HepG2 (cell line): Measurements from ENCODE around the gene SGPL1. TPM values are rescaled to one million over a fixed set of nuclear protein-coding genes. Genes with fewer than 3 reads are reported as not detected.

Experiments used
- ATAC-seq: fragments of 200-7000 bp; cut with Tn5 transposase; 3 replicates; pipeline ENCODE4 v1.9.1; 2020; ENCODE audit warnings: mild to moderate bottlenecking, moderate library complexity
- BruUV-seq: library from RNA; stranded (reverse); fragments of 400-500 nt; replicated peaks from 2 replicates; lab custom pipeline; 2021; lab: Mats Ljungman, UMichigan
- CTCF ChIA-PET: fragments of 300-600 bp; formaldehyde crosslinking; extraction: SDS; loops from one replicate; lab custom pipeline; 2021; ENCODE audit warnings: low total read pairs, inconsistent platforms, low intra/inter-chr PET ratio; lab: Yijun Ruan, JAX
- POLR2A ChIA-PET: fragments of 350-600 bp; sonication (Branson Sonifier 250); formaldehyde crosslinking; loops from one replicate; lab custom pipeline; 2020; ENCODE audit warnings: antibody characterized with exemption, inconsistent platforms; lab: Yijun Ruan, JAX
- DNase-seq: peaks from one replicate; pipeline ENCODE4 v3.0.0-alpha.2; 2015; ENCODE audit warnings: low spot score
- FAIRE-seq: peaks from 3 replicates; lab custom pipeline; 2011; peaks lifted over from hg19 to GRCh38; lab: Jason Lieb, UNC
- H2AFZ ChIP-seq: one replicate; pipeline ENCODE4 v1.6.1; 2011; ENCODE audit warnings: low read length, inconsistent platforms
- H3K27ac ChIP-seq: fragments of 300-600 bp; 3 replicates; pipeline ENCODE4 v1.8.0; 2011; ENCODE audit warnings: mixed run types, mild to moderate bottlenecking, mixed read lengths, low read length, inconsistent platforms; ENCODE audit not compliant: insufficient read depth; ENCODE audit errors: extremely low read length
- H3K27me3 ChIP-seq, 2 experiments: fragments of 200-600 bp in 1 of 2; 2 replicates in 1 of 2; 3 replicates in 1 of 2; pipeline versions ENCODE4 v1.6.0 to v1.8.0; 2011; ENCODE audit warnings: low read length in 2 of 2, mild to moderate bottlenecking in 2 of 2, moderate library complexity in 2 of 2, inconsistent platforms in 1 of 2; ENCODE audit not compliant: insufficient read depth in 2 of 2, control insufficient read depth in 1 of 2
- H3K36me3 ChIP-seq, 2 experiments: fragments of 200-600 bp in 1 of 2; replicated peaks in 1 of 2; 2 replicates in 1 of 2; 3 replicates in 1 of 2; pipeline versions ENCODE4 v1.5.1 to v1.8.0; 2011; ENCODE audit warnings: low read length in 2 of 2, inconsistent platforms in 1 of 2; ENCODE audit not compliant: insufficient read depth in 2 of 2, control insufficient read depth in 1 of 2
- H3K4me1 ChIP-seq: 2 replicates; pipeline ENCODE4 v1.5.1; 2012; ENCODE audit warnings: low read length, inconsistent platforms; ENCODE audit not compliant: insufficient read depth
- H3K4me2 ChIP-seq: 2 replicates; pipeline ENCODE4 v1.6.0; 2011; ENCODE audit warnings: low read depth, low read length, inconsistent platforms
- H3K4me3 ChIP-seq, 3 experiments: fragments of 200-600 bp in 1 of 3; sonication (generic), shearing (Covaris generic) in 1 of 3; replicated peaks in 1 of 3; 2 replicates each; pipeline ENCODE4 v1.5.1; 2011 to 2016; ENCODE audit warnings: low read length in 3 of 3, inconsistent platforms in 2 of 3, low read depth in 2 of 3, mild to moderate bottlenecking in 2 of 3, control low read depth in 1 of 3, mixed read lengths in 1 of 3; ENCODE audit not compliant: insufficient read depth in 1 of 3
- H3K79me2 ChIP-seq: one replicate; pipeline ENCODE4 v1.6.1; 2011; ENCODE audit warnings: low read length, inconsistent platforms; ENCODE audit not compliant: insufficient read depth
- H3K9ac ChIP-seq: 2 replicates; pipeline ENCODE4 v1.6.0; 2011; ENCODE audit warnings: mild to moderate bottlenecking, low read depth, low read length, inconsistent platforms; ENCODE audit not compliant: insufficient read depth
- H3K9me3 ChIP-seq: 2 replicates; pipeline ENCODE4 v1.5.1; 2012; ENCODE audit warnings: mild to moderate bottlenecking, low read length
- H4K20me1 ChIP-seq: 2 replicates; pipeline ENCODE4 v1.6.0; 2011; ENCODE audit warnings: inconsistent platforms, mild to moderate bottlenecking, low read length, moderate library complexity; ENCODE audit not compliant: insufficient read depth
- CC2D1A ChIP-seq: sonication (generic); formaldehyde crosslinking; IDR thresholded peaks from 2 replicates; pipeline ENCODE4 v1.8.1; 2023; ENCODE audit warnings: mild to moderate bottlenecking, missing genetic modification reagents
- CSRNP1 ChIP-seq: sonication (generic); formaldehyde crosslinking; IDR thresholded peaks from 2 replicates; pipeline ENCODE4 v1.8.1; 2023; ENCODE audit warnings: mild to moderate bottlenecking, missing genetic modification reagents
- EEA1 ChIP-seq: sonication (generic); formaldehyde crosslinking; IDR thresholded peaks from 2 replicates; pipeline ENCODE4 v1.5.1; 2020; ENCODE audit warnings: mild to moderate bottlenecking, missing genetic modification reagents, borderline replicate concordance
- HNRNPH1 ChIP-seq: fragments of 200-400 bp; formaldehyde crosslinking; optimal IDR thresholded peaks from 2 replicates; pipeline ENCODE3; 2017; ENCODE audit warnings: mild to moderate bottlenecking, low read depth, low read length
- NR2C2 ChIP-seq: sonication (generic); formaldehyde crosslinking; IDR thresholded peaks from 2 replicates; pipeline ENCODE4 v1.4.0; 2020; ENCODE audit warnings: missing genetic modification reagents, mild to moderate bottlenecking, moderate library complexity, borderline replicate concordance
- RXRA ChIP-seq: sonication (generic); formaldehyde crosslinking; IDR thresholded peaks from 2 replicates; pipeline ENCODE4 v1.5.1; 2020; ENCODE audit warnings: missing genetic modification reagents
- TBL1XR1 ChIP-seq: fragments of 150-350 bp; IDR thresholded peaks from 2 replicates; pipeline ENCODE4 v1.6.1; 2014; ENCODE audit warnings: borderline replicate concordance, low read length; ENCODE audit not compliant: partially characterized antibody
- ZBTB21 ChIP-seq: sonication (generic); formaldehyde crosslinking; IDR thresholded peaks from 2 replicates; pipeline ENCODE4 v1.4.0; 2020; ENCODE audit warnings: missing genetic modification reagents
- ZBTB7B ChIP-seq: sonication (generic); formaldehyde crosslinking; IDR thresholded peaks from 2 replicates; pipeline ENCODE4 v1.4.0; 2020; ENCODE audit warnings: missing genetic modification reagents
- ZNF124 ChIP-seq: sonication (generic); formaldehyde crosslinking; IDR thresholded peaks from 2 replicates; pipeline ENCODE4 v1.4.0; 2020; ENCODE audit warnings: missing genetic modification reagents
- ZNF274 ChIP-seq: sonication (generic); formaldehyde crosslinking; IDR thresholded peaks from 2 replicates; pipeline ENCODE4 v1.5.1; 2020; ENCODE audit warnings: mild to moderate bottlenecking, missing genetic modification reagents
- ZNF282 ChIP-seq: fragments of 450-650 bp; IDR thresholded peaks from 2 replicates; pipeline ENCODE4 v1.6.1; 2018; ENCODE audit not compliant: partially characterized antibody
- ZNF772 ChIP-seq: sonication (generic); formaldehyde crosslinking; IDR thresholded peaks from 2 replicates; pipeline ENCODE4 v1.5.0; 2020; ENCODE audit warnings: mild to moderate bottlenecking, missing genetic modification reagents
- WGBS: methylation state at CpG from one replicate; pipeline ENCODE4 v1.1.6; 2017; ENCODE audit warnings: low lambda C conversion rate; 5-methylcytosine and 5-hydroxymethylcytosine counted together
- in situ Hi-C: cut with HindIII; loops from 2 replicates; pipeline ENCODE4 v1.10.0; 2017; ENCODE audit warnings: low pct_unique_long_range_greater_than_20kb; ENCODE audit not compliant: extremely low pct_ligation_motif_present
- intact Hi-C: fragments of 100-400 bp; cut with micrococcal nuclease; formaldehyde crosslinking; loops from one replicate; pipeline ENCODE4 v1.10.0; 2022; ENCODE audit not compliant: unreplicated experiment
- polyA plus RNA-seq, 8 experiments: library from polyadenylated mRNA; depleted of rRNA in 3 of 8; stranded (reverse) in 7 of 8; unstranded in 1 of 8; fragments of >200 nt; fragmentation: Illumina TruSeq in 4 of 8; extraction: Trizol in 4 of 8; gene quantifications; 2 replicates each; pipeline versions ENCODE4 v1.2.1 to v1.2.3, GENCODE V29; 2011 to 2016; ENCODE audit warnings: low read depth in 4 of 8, missing spikeins in 1 of 8, mixed read lengths in 1 of 8; ENCODE audit not compliant: insufficient read depth in 1 of 8
- total RNA-seq, 5 experiments: library from RNA; depleted of rRNA; stranded (reverse); fragments of >200 nt; fragmentation: Illumina TruSeq; extraction: Trizol; gene quantifications; 2 replicates each; pipeline ENCODE4 v1.2.3, GENCODE V29; 2016; ENCODE audit warnings: low read depth in 1 of 5
- TF ChIP-seq, protein P1 (sequence below): sonication (generic); formaldehyde crosslinking; IDR thresholded peaks from 2 replicates; pipeline ENCODE4 v1.8.1; 2023; ENCODE audit warnings: missing genetic modification reagents, mild to moderate bottlenecking, borderline replicate concordance

The SGPL1 gene
- total and polyA plus RNA-seq, 2 of the 13 experiments (the other 11 are each of a cell fraction or from before 2014, with no cell fraction given) = 17.6 to 25.0 TPM

GRCh38 chr10:70784016-70784415 lies 31.7 kb upstream of the SGPL1 start:
- no peak overlapping the region for H2AFZ ChIP-seq
- TF ChIP-seq HNRNPH1 (no peak), CSRNP1 (CRISPR knock-in tag) (no peak), ZBTB7B (no peak), ZNF772 (no peak), ZNF282 (no peak), ZNF124 (no peak), EEA1 (CRISPR knock-in tag) (no peak), RXRA (CRISPR knock-in tag) (no peak)
- TF ChIP-seq, all 625 proteins: peak for 0
- H4K20me1 ChIP-seq = no peaks in the 10 kb centered on the region
- H3K4me2 ChIP-seq = no peak overlapping the region
- BruUV-seq = no TSS peak
- H3K9me3 ChIP-seq = no peaks in the 10 kb centered on the region
- peaks cover 11 to 29% of the 10 kb centered on the region in 2 experiments; a peak in 3 of 5 replicates for H3K27me3 ChIP-seq
- no peak overlapping the region for H3K4me3 ChIP-seq
- H3K36me3 ChIP-seq = no peaks in the 10 kb centered on the region
- intact Hi-C loops (no loop called here), in situ Hi-C loops (no loop called here)
- DNase-seq (no peak), ATAC-seq (no peak), FAIRE-seq (no peak)
- no peak overlapping the region for H3K27ac ChIP-seq
- WGBS = 37% methylated on average over 5 of the region's 5 CpGs
- ChIA-PET CTCF (no interaction called here), POLR2A (no interaction called here)
- no peak overlapping the region for H3K9ac ChIP-seq
- no peaks in the 10 kb centered on the region for H3K79me2 ChIP-seq
- no peaks in the 10 kb centered on the region for H3K4me1 ChIP-seq

DNA sequence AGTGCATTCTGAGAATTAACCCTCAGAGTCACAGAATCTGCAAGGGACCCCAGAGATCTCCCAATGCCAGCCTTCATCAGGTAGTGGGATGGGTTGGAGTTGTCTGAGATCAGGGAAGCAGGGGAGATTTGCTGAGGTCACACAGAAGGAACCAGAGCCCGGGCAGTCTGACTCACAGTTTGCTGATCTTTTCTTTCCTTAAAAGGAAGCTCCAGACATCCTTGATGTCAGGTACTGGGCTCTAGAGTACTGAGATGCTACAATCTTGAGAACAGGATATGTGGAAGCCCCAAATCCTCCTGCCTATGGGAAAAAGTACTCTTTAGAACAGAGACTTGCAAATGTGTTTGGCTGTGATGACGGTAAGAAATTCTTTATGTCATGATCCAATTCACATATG lies 31.3 kb upstream of the SGPL1 start:
- POLR2A ChIA-PET = no interaction called here
- no peak for FAIRE-seq

More for the DNA sequence above, 31.3 kb upstream of the SGPL1 start:
- no peak overlapping the region for H3K4me2 ChIP-seq
- CTCF ChIA-PET = no interaction called here
- H3K27ac ChIP-seq = no peak overlapping the region
- in situ Hi-C loops (no loop called here), intact Hi-C loops (no loop called here)
- no peaks in the 10 kb centered on the region for H3K9me3 ChIP-seq
- H3K4me3 ChIP-seq = no peak overlapping the region
- no peaks in the 10 kb centered on the region for H3K4me1 ChIP-seq
- H4K20me1 ChIP-seq = no peaks in the 10 kb centered on the region
- BruUV-seq = no TSS peak
- no peak overlapping the region for H2AFZ ChIP-seq
- H3K9ac ChIP-seq = no peak overlapping the region
- peaks cover 11 to 25% of the 10 kb centered on the region in 2 experiments; a peak in 3 of 5 replicates for H3K27me3 ChIP-seq
- ATAC-seq = no peak
- H3K36me3 ChIP-seq = no peaks in the 10 kb centered on the region
- DNase-seq = no peak
- H3K79me2 ChIP-seq = no peaks in the 10 kb centered on the region
- TF ChIP-seq NR2C2 (CRISPR knock-in tag) (no peak), TBL1XR1 (no peak), ZNF274 (CRISPR knock-in tag) (no peak), CC2D1A (CRISPR knock-in tag) (no peak), ZBTB21 (CRISPR knock-in tag) (no peak)
- TF ChIP-seq, protein P1, sequence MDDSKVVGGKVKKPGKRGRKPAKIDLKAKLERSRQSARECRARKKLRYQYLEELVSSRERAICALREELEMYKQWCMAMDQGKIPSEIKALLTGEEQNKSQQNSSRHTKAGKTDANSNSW = no peak
- WGBS = 49% methylated on average over 2 of the region's 2 CpGs
